Testis (tissue), 2 donors: ENCODE results near the gene GUCD1.

Source experiments
- POLR2A ChIP-seq: fragments of 450-650 bp; IDR thresholded peaks from one replicate; pipeline ENCODE4 v1.6.1; 2017; ENCODE audit warnings: antibody characterized with exemption, mild to moderate bottlenecking, moderate library complexity
- TF ChIP-seq, protein P1 (sequence below), 3 experiments: fragments of 450-650 bp in 2 of 3; fragments of 200-600 bp in 1 of 3; sonication (generic) in 1 of 3; IDR thresholded peaks; one replicate each; pipeline ENCODE4 v1.5.1; 2016 to 2019; ENCODE audit warnings: antibody characterized with exemption in 3 of 3, mild to moderate bottlenecking in 2 of 3, moderate library complexity in 1 of 3

DNA sequence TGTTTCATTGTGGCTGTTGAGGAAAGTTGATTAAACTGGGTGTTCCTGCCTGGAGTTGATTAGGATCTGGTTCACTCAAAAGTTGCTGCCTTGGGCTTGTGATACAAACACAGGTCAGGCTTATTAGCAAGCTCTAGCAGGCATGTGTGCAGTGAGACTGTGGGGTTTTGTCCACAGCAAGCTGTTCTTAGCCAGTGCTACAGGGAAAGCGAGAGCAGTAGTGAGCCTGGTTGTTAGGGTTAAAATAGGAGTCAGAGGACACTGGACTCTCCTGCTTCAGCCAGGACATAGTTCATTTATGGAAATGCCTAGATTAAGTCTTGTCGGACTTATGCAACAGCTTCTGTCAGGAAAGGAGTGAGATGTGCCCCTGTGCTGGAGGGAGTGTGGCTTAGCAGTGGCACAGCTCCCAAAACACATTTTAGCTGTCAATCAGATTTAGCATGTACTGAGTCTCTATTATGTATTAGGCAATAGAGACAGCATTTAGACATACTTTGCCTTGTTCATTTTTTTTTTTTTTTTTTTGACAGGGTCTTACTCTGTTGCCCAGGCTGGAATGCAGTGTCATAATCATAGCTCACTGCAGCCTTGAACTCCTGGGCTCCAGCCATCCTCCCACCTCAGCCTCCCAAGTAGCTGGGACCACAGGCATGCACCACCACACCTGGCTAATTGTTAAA, 9.6 kb upstream of the GUCD1 start:
- TF ChIP-seq POLR2A, result no peak
- TF ChIP-seq, protein P1, sequence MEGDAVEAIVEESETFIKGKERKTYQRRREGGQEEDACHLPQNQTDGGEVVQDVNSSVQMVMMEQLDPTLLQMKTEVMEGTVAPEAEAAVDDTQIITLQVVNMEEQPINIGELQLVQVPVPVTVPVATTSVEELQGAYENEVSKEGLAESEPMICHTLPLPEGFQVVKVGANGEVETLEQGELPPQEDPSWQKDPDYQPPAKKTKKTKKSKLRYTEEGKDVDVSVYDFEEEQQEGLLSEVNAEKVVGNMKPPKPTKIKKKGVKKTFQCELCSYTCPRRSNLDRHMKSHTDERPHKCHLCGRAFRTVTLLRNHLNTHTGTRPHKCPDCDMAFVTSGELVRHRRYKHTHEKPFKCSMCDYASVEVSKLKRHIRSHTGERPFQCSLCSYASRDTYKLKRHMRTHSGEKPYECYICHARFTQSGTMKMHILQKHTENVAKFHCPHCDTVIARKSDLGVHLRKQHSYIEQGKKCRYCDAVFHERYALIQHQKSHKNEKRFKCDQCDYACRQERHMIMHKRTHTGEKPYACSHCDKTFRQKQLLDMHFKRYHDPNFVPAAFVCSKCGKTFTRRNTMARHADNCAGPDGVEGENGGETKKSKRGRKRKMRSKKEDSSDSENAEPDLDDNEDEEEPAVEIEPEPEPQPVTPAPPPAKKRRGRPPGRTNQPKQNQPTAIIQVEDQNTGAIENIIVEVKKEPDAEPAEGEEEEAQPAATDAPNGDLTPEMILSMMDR (IDR thresholded peaks at IDR 0.05), result no peak
